K562 (cell line): ENCODE data around the gene RHBG. TPM values are rescaled to one million over a fixed set of nuclear protein-coding genes. Genes with fewer than 3 reads are reported as not detected.

ENCODE experiments used
- E2F8 ChIP-seq: fragments of 450-650 bp; IDR thresholded peaks from 2 replicates; pipeline ENCODE4 v1.7.1; 2018; ENCODE audit warnings: mild to moderate bottlenecking, low read depth; ENCODE audit not compliant: partially characterized antibody
- FOSL1 ChIP-seq: fragments of 200-800 bp; sonication (Bioruptor generic); conservative IDR thresholded peaks from 2 replicates; pipeline ENCODE4 v1.6.1; 2016; ENCODE audit warnings: missing genetic modification characterization, missing compliant biosample characterization
- GTF2A2 ChIP-seq: IDR thresholded peaks from 2 replicates; pipeline ENCODE4 v1.6.1; 2016; ENCODE audit warnings: mild to moderate bottlenecking, missing genetic modification characterization, missing compliant biosample characterization
- HDAC1 ChIP-seq, 2 experiments: fragments of 450-650 bp; IDR thresholded peaks; 2 replicates each; pipeline ENCODE4 v1.6.1; 2016 to 2017; ENCODE audit warnings: inconsistent platforms in 1 of 2, mild to moderate bottlenecking in 1 of 2, moderate library complexity in 1 of 2
- HLTF ChIP-seq: fragments of 450-650 bp; IDR thresholded peaks from 2 replicates; pipeline ENCODE4 v1.6.1; 2016
- HNRNPH1 ChIP-seq: fragments of 200-400 bp; formaldehyde crosslinking; optimal IDR thresholded peaks from 2 replicates; pipeline ENCODE3; 2017; ENCODE audit warnings: low read depth, mild to moderate bottlenecking, low read length, moderate library complexity
- KLF10 ChIP-seq: fragments of 250-450 bp; sonication (Bioruptor Pico); IDR thresholded peaks from 2 replicates; pipeline ENCODE4 v1.6.1; 2021; ENCODE audit warnings: matching md5 sums
- NEUROD1 ChIP-seq: fragments of 150-350 bp; IDR thresholded peaks from 2 replicates; pipeline ENCODE4 v1.6.1; 2014; ENCODE audit warnings: borderline replicate concordance, low read length, low read depth; ENCODE audit not compliant: partially characterized antibody
- SMARCE1 ChIP-seq: fragments of 450-650 bp; IDR thresholded peaks from 2 replicates; pipeline ENCODE4 v1.7.1; 2016; ENCODE audit warnings: mild to moderate bottlenecking
- TCFL5 ChIP-seq: fragments of 250-450 bp; sonication (Bioruptor Pico); conservative IDR thresholded peaks from 2 replicates; pipeline ENCODE4 v1.6.1; 2021; ENCODE audit warnings: mild to moderate bottlenecking, moderate library complexity, matching md5 sums
- TEAD2 ChIP-seq: fragments of 450-650 bp; IDR thresholded peaks from 2 replicates; pipeline ENCODE4 v1.6.1; 2016; ENCODE audit warnings: missing genetic modification characterization, control low read depth, missing compliant biosample characterization
- THRA ChIP-seq: fragments of 450-650 bp; IDR thresholded peaks from 2 replicates; pipeline ENCODE4 v1.6.1; 2017; ENCODE audit warnings: mild to moderate bottlenecking, moderate library complexity
- ZBED1 ChIP-seq: IDR thresholded peaks from 2 replicates; pipeline ENCODE4 v1.6.1; 2014
- ZBTB17 ChIP-seq: fragments of 450-650 bp; formaldehyde crosslinking; IDR thresholded peaks from 2 replicates; pipeline ENCODE4 v1.4.0; 2020; ENCODE audit warnings: mild to moderate bottlenecking
- ZBTB2 ChIP-seq: fragments of 450-650 bp; IDR thresholded peaks from 2 replicates; pipeline ENCODE4 v1.6.1; 2016; ENCODE audit warnings: antibody characterized with exemption
- ZNF436 ChIP-seq: fragments of 250-450, 450-650 bp; sonication (Bioruptor Pico); formaldehyde crosslinking; IDR thresholded peaks from 2 replicates; pipeline ENCODE4 v1.7.0; 2020; ENCODE audit warnings: mild to moderate bottlenecking
- ZNF766 ChIP-seq: fragments of 200-800 bp; sonication (Bioruptor generic); conservative IDR thresholded peaks from 2 replicates; pipeline ENCODE4 v1.6.1; 2016; ENCODE audit warnings: missing genetic modification characterization, missing compliant biosample characterization
- polyA plus RNA-seq, 8 experiments: library from polyadenylated mRNA; depleted of rRNA in 4 of 8; stranded (reverse) in 5 of 8; unstranded in 3 of 8; fragments of >200 nt; fragmentation: Nextera tagmentation in 2 of 8; fragmentation: Illumina TruSeq in 1 of 8; extraction: Ambion mirVana in 2 of 8; extraction: Trizol in 1 of 8; gene quantifications; 2 replicates each; pipeline versions ENCODE4 v1.2.1 to v1.2.3, GENCODE V29; 2011 to 2014; ENCODE audit warnings: inconsistent platforms in 1 of 8, missing spikeins in 1 of 8
- total RNA-seq, 7 experiments: library from RNA; depleted of rRNA in 6 of 7; stranded (reverse); fragments of >200 nt in 6 of 7; fragmentation: Illumina TruSeq in 2 of 7; extraction: Trizol in 2 of 7; gene quantifications; 2 replicates each; pipeline versions ENCODE4 v1.2.1 to v1.2.3, GENCODE V29; 2011 to 2021; ENCODE audit warnings: low replicate concordance in 1 of 7
- TF ChIP-seq, protein P1 (sequence below): fragments of 250-450 bp; sonication (Bioruptor Pico); IDR thresholded peaks from 2 replicates; pipeline ENCODE4 v1.5.0; 2022; ENCODE audit warnings: mild to moderate bottlenecking
- TF ChIP-seq, protein P2 (sequence below), 3 experiments: fragments of 200-800 bp in 1 of 3; sonication (Bioruptor generic) in 1 of 3; sonication (generic) in 1 of 3; formaldehyde crosslinking in 1 of 3; IDR thresholded peaks; 2 replicates each; pipeline versions ENCODE4 v1.6.1 to v1.8.0; 2016 to 2022; ENCODE audit warnings: mild to moderate bottlenecking in 2 of 3, missing compliant biosample characterization in 2 of 3, missing genetic modification characterization in 2 of 3, missing genetic modification reagents in 1 of 3

RHBG gene
- total and polyA plus RNA-seq, 9 of the 15 experiments (the other 6 are each of a cell fraction or from before 2014, with no cell fraction given) = not detected

DNA sequence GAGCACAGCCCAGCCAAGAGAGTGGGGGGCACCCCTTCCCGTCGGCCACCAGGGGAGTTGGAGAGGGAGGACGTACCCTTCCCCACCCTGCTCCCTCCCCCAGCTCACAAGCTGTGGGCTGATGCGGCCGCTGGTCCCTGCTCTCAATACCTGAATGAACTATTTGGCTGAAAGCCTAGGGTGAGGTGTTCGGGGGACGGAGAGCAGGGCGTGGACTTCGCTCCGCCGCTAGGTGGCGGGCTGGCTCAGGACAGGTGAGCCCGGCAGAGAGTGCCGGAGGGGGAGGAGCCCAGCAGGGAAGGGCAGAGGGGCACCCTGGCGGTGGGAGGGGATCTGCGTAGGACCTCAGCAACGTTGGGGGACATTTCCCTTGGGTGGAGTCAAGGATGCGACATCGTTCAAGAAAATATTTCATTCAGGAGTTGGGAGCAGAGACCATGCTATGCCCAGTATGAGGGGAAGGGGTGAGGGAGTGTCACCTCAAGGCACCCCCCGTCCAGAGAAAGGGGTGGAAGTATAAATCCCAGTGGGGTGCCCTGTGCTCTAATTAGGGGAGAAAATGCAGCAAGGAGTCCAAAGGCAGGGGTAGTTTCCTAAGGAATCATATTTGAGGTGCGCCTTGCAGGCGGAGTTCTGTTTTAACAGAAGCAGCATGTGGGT is 12.0 kb upstream of the RHBG start (continued):
- TF ChIP-seq HNRNPH1 (no peak), TEAD2 (no peak), SMARCE1 (peak; percentile 51; the same call in 1 of the 2 replicates), ZBTB2 (no peak), NEUROD1 (no peak), HDAC1 (IDR thresholded peaks at IDR 0.05) (no peak), THRA (no peak), FOSL1 (tag) (no peak), KLF10 (CRISPR knock-in tag) (no peak), ZBED1 (no peak), TCFL5 (CRISPR knock-in tag) (no peak), ZNF766 (CRISPR knock-in tag) (no peak), ZNF436 (CRISPR knock-in tag) (no peak), HLTF (no peak), E2F8 (no peak), GTF2A2 (tag) (no peak), ZBTB17 (CRISPR knock-in tag) (no peak)
- TF ChIP-seq, protein P1, sequence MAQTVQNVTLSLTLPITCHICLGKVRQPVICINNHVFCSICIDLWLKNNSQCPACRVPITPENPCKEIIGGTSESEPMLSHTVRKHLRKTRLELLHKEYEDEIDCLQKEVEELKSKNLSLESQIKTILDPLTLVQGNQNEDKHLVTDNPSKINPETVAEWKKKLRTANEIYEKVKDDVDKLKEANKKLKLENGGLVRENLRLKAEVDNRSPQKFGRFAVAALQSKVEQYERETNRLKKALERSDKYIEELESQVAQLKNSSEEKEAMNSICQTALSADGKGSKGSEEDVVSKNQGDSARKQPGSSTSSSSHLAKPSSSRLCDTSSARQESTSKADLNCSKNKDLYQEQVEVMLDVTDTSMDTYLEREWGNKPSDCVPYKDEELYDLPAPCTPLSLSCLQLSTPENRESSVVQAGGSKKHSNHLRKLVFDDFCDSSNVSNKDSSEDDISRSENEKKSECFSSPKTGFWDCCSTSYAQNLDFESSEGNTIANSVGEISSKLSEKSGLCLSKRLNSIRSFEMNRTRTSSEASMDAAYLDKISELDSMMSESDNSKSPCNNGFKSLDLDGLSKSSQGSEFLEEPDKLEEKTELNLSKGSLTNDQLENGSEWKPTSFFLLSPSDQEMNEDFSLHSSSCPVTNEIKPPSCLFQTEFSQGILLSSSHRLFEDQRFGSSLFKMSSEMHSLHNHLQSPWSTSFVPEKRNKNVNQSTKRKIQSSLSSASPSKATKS (CRISPR knock-in tag) = no peak
- TF ChIP-seq, protein P2, sequence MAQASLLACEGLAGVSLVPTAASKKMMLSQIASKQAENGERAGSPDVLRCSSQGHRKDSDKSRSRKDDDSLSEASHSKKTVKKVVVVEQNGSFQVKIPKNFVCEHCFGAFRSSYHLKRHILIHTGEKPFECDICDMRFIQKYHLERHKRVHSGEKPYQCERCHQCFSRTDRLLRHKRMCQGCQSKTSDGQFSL (CRISPR knock-in tag; IDR thresholded peaks at IDR 0.05) = peak; percentile 47; the same call in 1 of the 2 replicates
- TF ChIP-seq, protein P2 (tag; IDR thresholded peaks at IDR 0.05) = no peak
